Ovary (tissue), 9 donors: ENCODE results near the gene TTLL10. TPM values are rescaled to one million over a fixed set of nuclear protein-coding genes. Genes with fewer than 3 reads are reported as not detected.

Experiments
- DNase-seq, 5 donors: peaks; one replicate each; pipeline ENCODE4 v3.0.0-alpha.2; 2019 to 2020
- H3K27ac ChIP-seq, 2 donors: fragments of 200-600 bp; one replicate each; pipeline versions ENCODE4 v1.5.1 to v1.8.0; 2019 to 2022
- H3K27me3 ChIP-seq: fragments of 200-600 bp; one replicate; pipeline ENCODE4 v1.8.0; 2022
- H3K36me3 ChIP-seq: fragments of 200-600 bp; sonication (generic); one replicate; pipeline ENCODE4 v1.5.1; 2019
- H3K4me1 ChIP-seq: one replicate; pipeline ENCODE4 v1.8.1; 2013; ENCODE audit warnings: mild to moderate bottlenecking, moderate library complexity; ENCODE audit not compliant: insufficient read depth
- H3K4me3 ChIP-seq: fragments of 200-600 bp; sonication (generic); one replicate; pipeline ENCODE4 v1.5.1; 2017
- H3K9me3 ChIP-seq, 2 donors: fragments of 200-600 bp in 1 of 2; sonication (generic) in 1 of 2; one replicate each; pipeline versions ENCODE4 v1.5.1 to v1.8.1; 2013 to 2019; ENCODE audit warnings: mild to moderate bottlenecking in 1 of 2, moderate library complexity in 1 of 2
- CTCF ChIP-seq, 3 donors: fragments of 450-650 bp in 2 of 3; fragments of 200-600 bp in 1 of 3; IDR thresholded peaks; one replicate each; pipeline versions ENCODE4 v1.5.1 to v1.8.0; 2016 to 2022; ENCODE audit warnings: antibody characterized with exemption in 3 of 3, mild to moderate bottlenecking in 1 of 3
- EP300 ChIP-seq: sonication (generic); formaldehyde crosslinking; IDR thresholded peaks from one replicate; pipeline ENCODE4 v1.6.1; 2017; ENCODE audit warnings: antibody characterized with exemption
- POLR2A ChIP-seq: fragments of 450-650 bp; IDR thresholded peaks from one replicate; pipeline ENCODE4 v1.6.1; 2017; ENCODE audit warnings: antibody characterized with exemption, mild to moderate bottlenecking, moderate library complexity
- WGBS, 3 donors: extraction: QIAGEN DNeasy Blood & Tissue Kit in 1 of 3; methylation state at CpG; one replicate each; pipeline versions ENCODE4 v1.1.5 to v1.1.7; 2013 to 2017; 5-methylcytosine and 5-hydroxymethylcytosine counted together
- intact Hi-C, 4 donors: fragments of 100-400 bp; cut with DNase I; formaldehyde crosslinking; loops; one replicate each; pipeline versions ENCODE4 v1.11.0 to v1.15.1; 2022 to 2023
- polyA plus RNA-seq, 2 donors: library from polyadenylated mRNA; stranded (reverse); fragments of 200-250 nt in 1 of 2; fragments of 350-450 nt in 1 of 2; fragmentation: Illumina TruSeq in 1 of 2; extraction: RNeasy Lipid Tissue Mini Kit (QIAGEN cat#74804) in 1 of 2; gene quantifications; one replicate each; pipeline ENCODE4 v1.2.3, GENCODE V29; 2013 to 2014
- total RNA-seq, 7 donors: library from RNA; depleted of rRNA in 2 of 7; stranded (reverse); fragments of >200 nt in 2 of 7; fragmentation: NEBNext Ultra II Directional in 3 of 7; extraction: Animal tissue kit (Norgen Biotek cat#: 25700) in 3 of 7; gene quantifications; one replicate each; pipeline versions ENCODE4 v1.1.0 to v1.2.4, GENCODE V29; 2016 to 2023
- donor health status: DM: no; HTN: no; CAD: no; lungs with moderate emphysema.
- donor health status: DM: no; HTN: no; CAD: no.
- donor health status: Bipolar disorder and iron deficiency.
- donor health status: DM: yes; HTN: yes; CAD: no.
- donor health status: DM: no; HTN: no; CAD: no.
- donor health status: DM: yes; HTN: yes; CAD: no.

TTLL10 gene
- total and polyA plus RNA-seq, 9 donors = 0.60 to 7.0 (median 1.1) TPM; not detected in 4

- DNase-seq = no peak
- no peaks in the 10 kb centered on the region for H3K27me3 ChIP-seq
- 70 to 79% (median 75%) methylated on average over 43 to 45 of the region's 45 CpGs for WGBS, 3 donors
These were observed 45.9 kb upstream of the TTLL10 start for GRCh38 chr1:1127551-1128451.

GRCh38 chr1:1128454-1129139, 45.1 kb upstream of the TTLL10 start:
- intact Hi-C loops = no loop called here
- H3K36me3 ChIP-seq = no peaks in the 10 kb centered on the region
- no peak overlapping the region for H3K4me3 ChIP-seq
- peak in 1 of 5 donors; percentile 47 for DNase-seq
- 27 to 44% (median 37%) methylated on average over 32 of the region's 32 CpGs for WGBS, 3 donors
- TF ChIP-seq CTCF (IDR thresholded peaks at IDR 0.05) (no peak), POLR2A (no peak), EP300 (no peak)
- H3K4me1 ChIP-seq = no peaks in the 10 kb centered on the region
- no peak overlapping the region for H3K27ac ChIP-seq
- no peaks in the 10 kb centered on the region for H3K27me3 ChIP-seq
- H3K9me3 ChIP-seq = no peaks in the 10 kb centered on the region

More at GRCh38 chr1:1127551-1128451, 45.9 kb upstream of the TTLL10 start:
- no peaks in the 10 kb centered on the region for H3K4me1 ChIP-seq
- TF ChIP-seq EP300 = no peak
- no peak for TF ChIP-seq CTCF (IDR thresholded peaks at IDR 0.05)
- TF ChIP-seq POLR2A = no peak
- no peaks in the 10 kb centered on the region for H3K9me3 ChIP-seq
- H3K4me3 ChIP-seq = no peak overlapping the region
- H3K27ac ChIP-seq = no peak overlapping the region
- no peaks in the 10 kb centered on the region for H3K36me3 ChIP-seq
- intact Hi-C loops = no loop called here

GRCh38 chr1:1129381-1129821, 44.3 kb upstream of the TTLL10 start:
- no peak overlapping the region for H3K27ac ChIP-seq
- WGBS, 3 donors = 76 to 90% (median 84%) methylated on average over 19 of the region's 19 CpGs

More at GRCh38 chr1:1129381-1129821, 44.3 kb upstream of the TTLL10 start:
- no peak for TF ChIP-seq POLR2A
- no peak for TF ChIP-seq EP300
- TF ChIP-seq CTCF (IDR thresholded peaks at IDR 0.05) = no peak
- no peak for DNase-seq
- intact Hi-C loops = no loop called here
- Histone ChIP-seq H3K36me3 (no peaks in the 10 kb centered on the region), H3K4me1 (no peaks in the 10 kb centered on the region), H3K4me3 (no peak overlapping the region), H3K9me3 (no peaks in the 10 kb centered on the region), H3K27me3 (no peaks in the 10 kb centered on the region)
